ENCODE data around the gene PPDPF.
"Not testable (repeated sequence)": the region's sequence is repeated elsewhere in the genome, so short reads cannot be mapped to it uniquely, and the experiment has no call there.

PPDPF gene

GRCh38 chr20:63500902-63501817 lies 19.4 kb upstream of the PPDPF start:
- no peak for DNase-seq (ENCODE audit: low spot score)

- DNase-seq (ENCODE audit: low spot score): peak; percentile 49
These were observed 18.5 kb upstream of the PPDPF start for GRCh38 chr20:63501818-63502670.

GRCh38 chr20:63502671-63503172 lies 17.8 kb upstream of the PPDPF start:
- DNase-seq (ENCODE audit: low spot score): no peak

GRCh38 chr20:63503524-63503923 lies 17.0 kb upstream of the PPDPF start:
- DNase-seq (ENCODE audit: low spot score): no peak

- DNase-seq (ENCODE audit: low spot score): no peak
These were observed 15.9 kb upstream of the PPDPF start for GRCh38 chr20:63504642-63505041.

DNA sequence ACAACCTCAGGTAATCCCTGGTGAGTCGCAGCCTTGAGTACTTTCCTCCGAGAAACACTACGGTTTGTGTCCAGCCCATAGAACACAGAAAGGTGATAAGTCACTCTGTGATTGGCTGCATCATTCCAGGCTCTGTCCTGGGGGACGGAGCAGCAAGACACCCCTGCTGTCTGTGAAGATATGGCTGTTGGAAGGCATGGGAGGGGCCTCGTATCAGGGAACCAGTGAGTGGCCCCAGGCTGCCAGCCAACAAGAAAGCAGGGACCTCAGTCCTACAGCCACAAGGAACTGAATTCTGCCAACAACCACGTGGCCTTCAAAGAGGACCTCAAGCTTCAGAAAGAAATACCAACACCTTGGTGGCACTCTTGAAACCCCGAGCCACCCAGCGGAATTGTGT lies 15.3 kb upstream of the PPDPF start:
- DNase-seq (ENCODE audit: low spot score): no peak

- DNase-seq (ENCODE audit: low spot score): no peak
These were observed 14.8 kb upstream of the PPDPF start for GRCh38 chr20:63505723-63506122.

GRCh38 chr20:63507083-63507743 lies 13.4 kb upstream of the PPDPF start:
- DNase-seq (ENCODE audit: low spot score): no peak

GRCh38 chr20:63508072-63508768 lies 12.3 kb upstream of the PPDPF start:
- no peak for DNase-seq (ENCODE audit: low spot score)

GRCh38 chr20:63509088-63509564 lies 11.4 kb upstream of the PPDPF start:
- no peak for DNase-seq (ENCODE audit: low spot score)

DNA sequence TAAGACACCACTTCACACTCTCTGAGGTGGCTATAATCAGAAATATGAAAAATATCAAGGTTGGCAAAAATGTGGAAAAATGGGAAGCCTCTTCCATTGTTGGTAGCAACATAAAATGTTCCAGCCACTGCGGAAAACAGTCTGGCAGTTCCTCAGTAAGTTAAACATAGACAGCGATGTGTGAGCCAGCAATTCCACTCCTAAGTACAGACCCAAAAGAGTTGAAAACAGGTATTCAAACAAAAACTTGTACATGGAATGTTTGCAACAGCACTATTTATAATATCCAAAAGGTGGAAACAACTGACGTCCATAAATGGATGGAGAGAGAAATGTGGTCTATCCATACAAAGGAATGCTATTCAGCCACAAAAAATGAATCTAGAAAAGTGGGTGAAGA lies 7.4 kb upstream of the PPDPF start:
- no peak for DNase-seq (ENCODE audit: low spot score)

DNA sequence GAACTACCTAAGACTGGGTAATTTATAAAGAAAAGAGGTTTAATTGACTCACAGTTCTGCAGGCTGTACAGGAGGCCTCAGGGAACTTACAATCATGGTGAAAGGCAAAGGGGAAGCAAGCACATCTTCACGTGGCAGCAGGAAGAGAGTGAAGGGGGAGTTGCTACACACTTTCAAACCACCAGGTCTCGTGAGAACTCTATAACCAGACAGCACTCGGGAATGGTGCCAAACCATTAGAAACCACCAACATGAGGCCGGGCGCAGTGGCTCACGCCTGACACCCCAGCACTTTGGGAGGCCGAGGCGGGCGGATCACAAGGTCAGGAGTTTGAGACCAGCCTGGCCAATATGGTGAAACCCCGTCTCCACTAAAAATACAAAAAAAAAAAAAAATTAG lies 6.0 kb upstream of the PPDPF start:
- not testable (repeated sequence) for DNase-seq (ENCODE audit: low spot score)

DNA sequence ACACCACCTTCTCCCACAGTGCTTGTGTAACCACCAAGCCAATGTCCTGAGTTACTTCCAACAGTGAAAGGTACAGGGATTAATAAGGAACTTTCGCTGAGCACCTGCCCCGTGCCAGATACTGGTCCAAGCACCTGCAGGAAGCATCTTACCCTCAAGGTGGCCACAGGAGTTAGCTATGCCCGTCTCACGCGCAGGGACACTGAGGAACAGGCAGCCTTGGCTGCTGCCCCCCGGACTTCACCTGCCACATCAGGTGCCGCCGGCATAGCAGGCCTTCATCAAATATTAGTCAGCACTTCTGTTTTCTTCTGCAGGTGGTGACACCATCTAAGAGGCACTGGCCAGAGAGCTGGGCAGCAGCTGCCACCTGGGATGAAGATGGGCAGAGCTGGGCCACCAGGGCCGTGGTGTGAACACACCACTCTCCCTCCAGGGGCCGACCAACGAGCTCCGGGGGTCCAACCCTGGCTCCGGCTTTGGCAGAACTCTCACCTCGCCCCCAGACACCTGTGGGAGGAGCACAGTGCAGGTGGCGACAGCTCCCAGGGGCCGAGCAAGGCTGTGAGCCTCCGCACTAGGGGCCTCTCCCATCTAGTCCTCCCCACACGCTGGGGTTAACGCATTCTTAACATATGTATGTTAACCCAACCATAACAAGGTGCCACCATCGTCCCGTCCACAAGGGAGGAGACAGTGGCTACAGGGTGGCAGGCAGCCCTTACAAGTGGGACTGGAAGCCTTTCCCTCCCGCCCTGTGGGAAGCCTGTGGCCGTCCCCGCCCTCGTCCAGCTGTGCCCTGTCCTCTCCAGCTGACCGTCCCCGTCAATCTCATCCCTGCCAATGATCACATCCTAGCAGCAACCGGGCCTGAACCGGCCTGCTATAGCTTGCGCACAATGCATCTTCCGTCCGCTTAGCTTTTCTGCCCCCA lies 2.9 kb upstream of the PPDPF start:
- DNase-seq (ENCODE audit: low spot score): no peak

DNA sequence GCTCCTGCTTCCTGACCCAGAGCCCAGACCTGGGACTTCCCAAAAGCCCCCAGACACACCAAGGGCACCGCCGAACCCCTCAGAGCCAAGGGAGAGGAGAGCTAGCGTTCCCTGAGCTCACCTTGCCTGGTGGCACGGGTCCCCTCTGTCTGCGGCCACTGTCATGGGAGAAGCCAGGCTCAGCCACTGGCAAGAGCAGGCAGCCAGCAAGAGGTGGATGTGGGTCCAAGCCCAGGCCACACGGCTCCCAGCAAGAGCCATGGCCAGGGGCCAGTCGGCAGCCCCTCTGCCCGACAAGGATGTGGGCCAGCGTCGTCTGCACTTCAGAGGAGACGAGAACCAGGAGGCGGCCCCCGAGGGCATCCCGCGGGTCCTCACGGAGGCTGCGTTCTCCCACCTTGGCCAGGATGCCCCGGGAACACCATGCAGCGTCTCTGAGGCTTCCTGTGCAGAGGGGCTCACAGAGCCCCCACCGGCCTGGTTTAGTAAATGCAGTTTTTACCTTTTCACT lies 2.2 kb upstream of the PPDPF start:
- DNase-seq (ENCODE audit: low spot score): no peak

DNA sequence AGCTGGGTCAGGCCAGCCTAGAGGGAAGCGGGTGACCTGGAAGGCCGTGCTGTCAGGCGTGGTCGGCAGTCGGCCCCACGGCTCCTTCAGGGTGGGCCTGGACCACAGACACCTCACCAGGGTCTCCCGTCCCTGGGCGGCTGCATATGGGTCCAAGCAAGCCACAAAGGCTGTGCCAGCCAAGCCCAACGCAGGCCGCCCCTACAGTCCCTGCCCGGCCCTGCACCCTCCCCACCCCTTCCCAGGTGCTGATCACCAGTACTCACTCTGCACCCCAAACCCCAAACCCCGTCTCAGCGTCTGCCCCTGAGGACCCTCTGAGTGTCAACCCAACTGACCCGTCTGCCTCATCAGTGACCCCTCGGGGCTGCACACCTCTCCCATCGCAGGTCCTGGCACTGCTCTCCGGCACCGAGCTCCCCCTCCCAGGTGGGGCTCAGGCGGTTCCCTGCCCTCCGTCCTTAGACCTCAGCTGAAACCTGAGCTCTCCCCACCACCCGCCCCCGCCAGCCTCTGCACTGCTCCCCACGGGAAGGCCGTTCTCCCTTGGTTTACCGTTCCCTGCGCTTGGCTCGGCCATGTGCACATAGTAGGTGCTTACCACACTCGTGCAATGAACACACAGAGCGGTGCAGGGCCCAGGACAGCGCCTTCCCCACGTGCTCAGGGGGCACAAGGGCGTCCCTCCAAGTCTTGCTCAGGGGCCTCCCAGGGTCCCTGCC lies 1.5 kb upstream of the PPDPF start:
- DNase-seq (ENCODE audit: low spot score): no peak

DNA sequence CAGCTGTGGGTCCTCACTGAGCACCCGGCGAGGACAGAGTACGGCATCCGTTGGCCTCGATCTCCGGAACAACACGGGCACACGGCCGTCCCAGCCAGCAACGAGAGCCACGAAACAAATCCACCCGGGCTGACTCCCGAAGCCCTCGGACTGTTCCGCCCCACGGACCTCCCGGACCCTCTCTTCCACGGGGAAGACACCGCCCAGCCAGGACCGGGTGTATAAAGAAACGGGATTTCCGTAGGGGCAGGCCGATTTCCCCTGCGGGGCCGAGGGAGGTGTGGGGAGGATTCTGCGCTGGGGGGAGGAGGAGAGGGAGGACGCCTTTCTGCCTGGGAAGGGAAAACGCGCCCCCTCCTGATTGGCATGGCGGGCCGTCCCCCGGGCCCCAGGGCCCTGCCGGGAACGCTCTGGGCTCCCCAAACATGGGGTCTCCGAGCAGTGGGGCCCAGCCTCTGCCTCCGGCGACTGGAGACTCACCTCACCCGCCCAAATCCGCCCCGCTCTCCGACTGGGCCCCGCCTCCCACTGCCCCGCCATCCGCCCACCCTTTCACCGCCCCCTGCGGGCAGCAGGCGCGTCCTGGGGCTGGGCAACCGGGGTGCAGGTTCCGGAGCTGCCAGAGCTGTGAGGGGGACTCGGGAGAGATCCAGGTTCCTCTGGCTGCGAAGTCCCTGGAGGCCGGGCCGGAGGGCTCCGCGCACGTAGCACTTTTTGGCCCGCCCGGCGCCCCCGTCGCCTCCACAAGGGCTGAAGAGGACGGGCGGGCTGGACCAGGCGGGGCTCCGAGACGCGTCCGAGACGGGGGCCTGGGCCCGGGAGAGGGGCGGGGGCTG lies 679 bp upstream of the PPDPF start:
- peak; percentile 69 for DNase-seq (ENCODE audit: low spot score)

- DNase-seq (ENCODE audit: low spot score): peak; percentile 82
These were observed 503 bp downstream of the PPDPF start for GRCh38 chr20:63520934-63521601.

DNA sequence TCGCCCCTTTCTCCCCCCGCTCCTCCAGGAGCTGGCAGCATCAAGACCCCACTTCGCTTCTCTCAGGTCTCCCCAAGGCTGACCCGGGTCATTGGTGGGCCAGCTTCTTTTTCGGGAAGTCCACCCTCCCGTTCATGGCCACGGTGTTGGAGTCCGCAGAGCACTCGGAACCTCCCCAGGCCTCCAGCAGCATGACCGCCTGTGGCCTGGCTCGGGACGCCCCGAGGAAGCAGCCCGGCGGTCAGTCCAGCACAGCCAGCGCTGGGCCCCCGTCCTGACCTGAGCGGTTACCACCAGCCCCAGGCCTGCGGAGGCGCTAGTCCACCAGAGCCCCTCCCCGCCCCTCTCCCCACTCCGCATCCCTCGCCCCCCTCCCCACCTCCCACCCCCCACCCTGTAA lies 1.0 kb downstream of the PPDPF start:
- no peak for DNase-seq (ENCODE audit: low spot score)
